IPS-18a (cell line): Measurements from ENCODE around the gene MYO3A.
"Not testable (repeated sequence)": the region's sequence is repeated elsewhere in the genome, so short reads cannot be mapped to it uniquely, and the experiment has no call there.

Source experiments
- H3K27ac ChIP-seq: one replicate; pipeline ENCODE4 v1.5.1; 2013; ENCODE audit warnings: low read length
- H3K27me3 ChIP-seq: one replicate; pipeline ENCODE4 v1.6.1; 2013; ENCODE audit warnings: mild to moderate bottlenecking, low read length; ENCODE audit not compliant: control insufficient read depth, insufficient read depth
- H3K36me3 ChIP-seq: one replicate; pipeline ENCODE4 v1.6.1; 2013; ENCODE audit warnings: low read depth, low read length; ENCODE audit not compliant: control insufficient read depth
- H3K4me1 ChIP-seq: one replicate; pipeline ENCODE4 v1.6.1; 2013; ENCODE audit warnings: low read depth, low read length; ENCODE audit not compliant: control insufficient read depth
- H3K4me3 ChIP-seq: one replicate; pipeline ENCODE4 v1.5.1; 2013; ENCODE audit warnings: low read length
- H3K9ac ChIP-seq: one replicate; pipeline ENCODE4 v1.6.1; 2013; ENCODE audit warnings: mild to moderate bottlenecking, low read length, moderate library complexity
- H3K9me3 ChIP-seq: one replicate; pipeline ENCODE4 v1.6.1; 2013; ENCODE audit warnings: low read depth, low read length; ENCODE audit not compliant: control insufficient read depth

The MYO3A gene

DNA sequence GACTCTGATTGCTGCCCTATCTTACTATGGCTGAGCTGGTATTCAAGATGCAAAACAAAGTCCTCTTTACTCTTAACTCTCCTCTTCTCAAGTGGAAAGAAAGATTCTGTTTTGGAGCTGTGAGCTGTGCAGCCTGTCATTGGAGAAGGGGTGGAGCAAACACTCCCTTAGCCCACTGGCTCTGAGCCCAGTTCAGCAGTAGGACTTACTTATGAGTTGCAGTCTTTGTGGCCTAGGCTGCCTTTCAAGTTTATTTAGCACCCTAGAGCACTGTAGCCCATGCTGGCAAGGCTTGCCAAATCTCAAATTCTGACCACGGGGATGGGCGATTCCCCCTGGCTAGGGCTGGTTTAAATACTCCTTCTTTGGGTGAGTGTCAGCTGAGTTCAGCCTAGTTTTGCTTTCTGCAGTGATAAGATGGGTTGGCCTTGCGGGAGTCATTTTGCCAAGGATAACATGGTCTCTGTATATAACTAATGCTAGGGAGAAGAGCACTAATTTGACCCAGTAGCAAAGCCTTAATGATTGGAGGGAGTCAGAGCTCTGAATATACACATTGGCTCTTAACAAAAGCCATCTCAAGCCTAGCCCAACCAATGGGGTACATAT is 110.2 kb downstream of the MYO3A start:
- Histone ChIP-seq H3K9ac (no peak overlapping the region), H3K4me3 (no peak overlapping the region), H3K36me3 (no peaks in the 10 kb centered on the region), H3K27me3 (no peaks in the 10 kb centered on the region), H3K4me1 (no peaks in the 10 kb centered on the region), H3K27ac (no peak overlapping the region), H3K9me3 (no peaks in the 10 kb centered on the region)

DNA sequence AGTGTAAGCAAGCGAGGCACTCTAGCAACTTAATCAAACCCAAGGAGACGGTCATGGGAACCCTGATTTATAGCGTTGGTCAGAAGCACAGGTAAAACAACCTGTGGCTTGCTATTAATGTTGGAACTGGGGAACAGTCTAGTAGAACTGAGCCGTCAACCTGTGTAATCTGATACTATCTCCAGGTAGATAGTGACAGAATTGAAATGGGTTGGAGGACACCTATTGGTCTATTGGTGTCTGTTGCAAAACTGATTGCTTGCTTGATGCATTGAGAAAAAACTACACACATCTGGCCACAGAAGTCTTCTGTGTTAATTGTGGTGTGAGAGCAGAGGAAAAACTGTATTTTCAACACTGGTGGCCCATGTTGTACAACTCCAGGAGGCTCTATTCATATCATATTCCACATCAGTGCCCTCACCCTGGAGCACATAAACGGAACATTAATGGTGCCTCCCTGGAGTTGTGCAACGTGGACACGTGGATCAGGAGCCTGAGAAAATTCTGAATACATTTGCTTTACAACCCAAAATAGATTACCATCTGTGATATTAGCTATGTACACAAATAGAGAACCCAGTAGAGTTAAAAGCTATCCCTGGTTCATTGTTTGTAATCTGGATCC is 112.2 kb downstream of the MYO3A start:
- Histone ChIP-seq H3K36me3 (no peaks in the 10 kb centered on the region), H3K9ac (no peak overlapping the region), H3K4me1 (no peaks in the 10 kb centered on the region), H3K9me3 (no peaks in the 10 kb centered on the region), H3K4me3 (no peak overlapping the region), H3K27ac (no peak overlapping the region), H3K27me3 (no peaks in the 10 kb centered on the region)

DNA sequence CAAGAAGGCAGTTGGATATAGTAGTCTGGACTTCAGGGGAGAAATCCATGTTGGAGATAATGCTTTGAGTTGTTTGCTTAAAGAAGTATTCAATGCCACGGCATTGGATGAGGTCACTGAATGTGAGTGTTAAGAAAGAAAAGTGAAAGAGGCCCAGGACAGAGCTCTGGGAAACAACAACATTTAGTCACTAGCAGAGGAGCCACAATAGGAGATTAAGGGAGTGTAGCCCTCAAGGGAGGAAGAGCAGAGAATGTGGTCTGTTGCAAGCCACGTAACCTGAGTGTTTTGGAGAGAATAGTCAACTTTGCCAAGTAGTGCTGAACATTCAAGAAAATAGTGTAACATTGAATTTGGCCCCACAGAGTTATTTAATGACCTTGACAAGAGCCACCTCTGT is 114.7 kb downstream of the MYO3A start:
- Histone ChIP-seq H3K4me1 (no peaks in the 10 kb centered on the region), H3K36me3 (no peaks in the 10 kb centered on the region), H3K4me3 (no peak overlapping the region), H3K27me3 (no peaks in the 10 kb centered on the region), H3K27ac (no peak overlapping the region), H3K9ac (no peak overlapping the region), H3K9me3 (no peaks in the 10 kb centered on the region)

DNA sequence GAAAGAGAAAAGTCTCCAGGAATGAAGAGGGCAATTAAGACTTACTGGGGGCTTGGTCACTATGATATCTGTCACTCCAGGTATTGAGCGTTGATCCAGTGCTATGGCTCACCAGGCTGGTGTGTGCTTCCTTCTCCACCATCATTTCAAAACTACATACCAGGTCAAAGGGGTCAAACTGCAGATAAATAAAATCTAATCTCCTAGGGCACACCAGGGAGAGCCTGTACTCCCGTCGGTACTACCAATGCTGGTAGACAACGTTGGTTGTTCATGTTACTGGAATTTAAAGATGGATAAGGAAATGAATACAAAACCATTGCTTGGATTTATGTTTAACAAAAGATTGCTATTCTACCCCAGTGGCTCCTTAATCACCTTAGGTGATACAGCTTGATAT is 118.3 kb downstream of the MYO3A start:
- no peaks in the 10 kb centered on the region for H3K9me3 ChIP-seq
- H3K27ac ChIP-seq, result no peak overlapping the region
- no peak overlapping the region for H3K9ac ChIP-seq
- no peaks in the 10 kb centered on the region for H3K27me3 ChIP-seq
- H3K36me3 ChIP-seq, result no peaks in the 10 kb centered on the region
- H3K4me3 ChIP-seq, result no peak overlapping the region
- H3K4me1 ChIP-seq, result no peaks in the 10 kb centered on the region

GRCh38 chr10:26057466-26057865 is 123.4 kb downstream of the MYO3A start:
- Histone ChIP-seq H3K27me3 (no peaks in the 10 kb centered on the region), H3K9me3 (no peaks in the 10 kb centered on the region)

GRCh38 chr10:26064106-26064505 is 130.1 kb downstream of the MYO3A start:
- H3K27me3 ChIP-seq, result no peaks in the 10 kb centered on the region
- H3K27ac ChIP-seq, result no peak overlapping the region
- H3K9ac ChIP-seq, result no peak overlapping the region
- no peaks in the 10 kb centered on the region for H3K4me1 ChIP-seq
- H3K9me3 ChIP-seq, result no peaks in the 10 kb centered on the region
- H3K4me3 ChIP-seq, result no peak overlapping the region
- H3K36me3 ChIP-seq, result no peaks in the 10 kb centered on the region

More at GRCh38 chr10:26057466-26057865, 123.4 kb downstream of the MYO3A start:
- no peak overlapping the region for H3K9ac ChIP-seq
- H3K36me3 ChIP-seq, result no peaks in the 10 kb centered on the region
- no peaks in the 10 kb centered on the region for H3K4me1 ChIP-seq
- H3K4me3 ChIP-seq, result no peak overlapping the region
- H3K27ac ChIP-seq, result no peak overlapping the region

GRCh38 chr10:26067680-26068079 is 133.7 kb downstream of the MYO3A start:
- H3K27ac ChIP-seq, result no peak overlapping the region
- no peaks in the 10 kb centered on the region for H3K4me1 ChIP-seq
- no peak overlapping the region for H3K4me3 ChIP-seq
- no peak overlapping the region for H3K9ac ChIP-seq
- H3K36me3 ChIP-seq, result no peaks in the 10 kb centered on the region
- H3K9me3 ChIP-seq, result no peaks in the 10 kb centered on the region
- H3K27me3 ChIP-seq, result no peaks in the 10 kb centered on the region

DNA sequence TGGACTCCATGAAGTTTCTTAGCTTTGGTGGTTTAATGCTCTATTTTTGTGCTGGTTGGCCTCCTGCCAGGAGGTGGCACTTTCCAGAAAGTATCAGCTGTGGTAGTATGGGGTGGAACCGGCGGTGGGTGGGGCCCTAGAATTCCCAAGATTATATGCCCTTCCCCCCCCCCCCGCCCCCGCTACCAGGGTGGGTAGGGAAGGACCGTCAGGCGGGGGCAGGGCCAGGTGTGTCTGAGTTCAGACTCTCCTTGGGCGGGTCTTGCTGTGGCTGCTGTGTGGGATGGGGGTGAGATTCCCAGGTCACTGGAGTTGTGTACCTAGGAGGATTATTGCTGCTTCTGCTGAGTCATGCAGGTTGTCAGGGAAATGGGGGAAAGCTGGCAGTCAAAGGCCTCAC is 146.9 kb downstream of the MYO3A start:
- H3K27me3 ChIP-seq, H3K9me3 ChIP-seq, H3K4me3 ChIP-seq, H3K36me3 ChIP-seq, H3K9ac ChIP-seq, H3K4me1 ChIP-seq, H3K27ac ChIP-seq: not testable (repeated sequence)

DNA sequence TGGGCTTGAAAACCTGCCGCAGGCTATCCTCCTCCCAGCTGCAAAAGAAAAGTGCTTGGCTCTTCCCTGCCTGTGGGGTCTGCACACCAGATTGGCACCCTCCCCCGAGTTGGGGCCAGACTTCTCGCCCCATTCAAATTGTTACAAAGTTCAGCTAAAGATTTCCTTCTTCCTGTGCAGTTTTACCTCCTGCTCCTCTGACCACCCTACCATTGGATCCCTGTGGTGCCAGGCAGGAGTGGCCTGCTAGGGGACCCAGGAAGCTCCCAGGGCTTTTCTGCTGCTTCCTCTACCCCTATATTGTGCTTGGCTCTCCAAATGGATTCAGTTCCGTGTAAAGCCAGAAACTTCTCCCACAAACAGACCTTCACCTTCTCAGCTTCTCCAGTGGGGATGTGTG is 147.4 kb downstream of the MYO3A start:
- Histone ChIP-seq H3K36me3 (no peaks in the 10 kb centered on the region), H3K9ac (no peak overlapping the region), H3K4me3 (no peak overlapping the region), H3K4me1 (no peaks in the 10 kb centered on the region), H3K27me3 (no peaks in the 10 kb centered on the region), H3K9me3 (no peaks in the 10 kb centered on the region), H3K27ac (no peak overlapping the region)

DNA sequence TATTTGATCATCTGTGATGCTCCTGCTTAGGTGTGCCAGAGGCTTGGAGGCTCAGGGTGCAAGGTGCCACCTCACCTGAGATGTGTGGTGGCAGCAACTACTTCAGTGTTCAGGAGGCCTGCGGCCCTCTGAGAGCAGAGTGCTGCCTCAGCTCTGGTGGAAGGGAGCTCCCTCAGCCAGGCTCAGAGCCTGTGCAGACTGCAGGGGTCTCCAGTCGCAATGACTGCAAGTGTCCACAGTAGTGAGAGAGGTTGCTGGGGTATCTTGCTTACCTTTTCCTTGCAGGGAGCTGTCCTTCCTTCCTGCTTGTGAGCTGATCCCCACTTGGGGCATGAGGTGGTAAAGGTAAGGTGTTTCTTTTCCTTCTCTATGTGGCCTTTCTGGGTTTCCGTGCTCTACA is 151.5 kb downstream of the MYO3A start:
- H3K9me3 ChIP-seq, result no peaks in the 10 kb centered on the region
- no peaks in the 10 kb centered on the region for H3K4me1 ChIP-seq
- H3K27me3 ChIP-seq, result no peaks in the 10 kb centered on the region
- no peak overlapping the region for H3K27ac ChIP-seq
- H3K36me3 ChIP-seq, result no peaks in the 10 kb centered on the region
- no peak overlapping the region for H3K4me3 ChIP-seq
- H3K9ac ChIP-seq, result no peak overlapping the region

- Histone ChIP-seq H3K36me3 (no peaks in the 10 kb centered on the region), H3K4me3 (no peak overlapping the region), H3K27me3 (no peaks in the 10 kb centered on the region), H3K27ac (no peak overlapping the region), H3K9ac (no peak overlapping the region), H3K9me3 (no peaks in the 10 kb centered on the region), H3K4me1 (no peaks in the 10 kb centered on the region)
Measured at GRCh38 chr10:26087666-26088065, 153.6 kb downstream of the MYO3A start.

DNA sequence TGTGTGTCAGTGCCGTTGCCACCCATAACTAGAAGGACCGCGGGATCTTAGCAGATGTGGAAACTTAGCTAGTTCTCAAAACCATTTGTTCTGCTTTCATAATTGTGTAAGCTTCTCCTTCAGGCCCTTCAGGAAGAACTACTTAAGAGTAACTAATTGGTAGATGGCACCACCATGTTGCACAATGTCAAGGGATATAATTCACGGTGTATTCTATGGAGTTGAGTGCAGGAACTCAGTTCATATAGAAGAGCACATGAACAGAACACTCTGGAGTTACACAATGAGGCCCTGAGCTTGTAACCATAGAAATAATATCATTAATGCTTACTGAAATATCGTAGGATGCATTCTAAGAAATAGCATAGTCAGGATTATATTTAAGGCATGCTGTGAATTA is 156.0 kb downstream of the MYO3A start:
- Histone ChIP-seq H3K27me3 (no peaks in the 10 kb centered on the region), H3K4me3 (no peak overlapping the region), H3K27ac (no peak overlapping the region), H3K4me1 (no peaks in the 10 kb centered on the region), H3K9me3 (no peaks in the 10 kb centered on the region), H3K9ac (no peak overlapping the region), H3K36me3 (no peaks in the 10 kb centered on the region)
